Mesenchymal stem cell (in vitro differentiated cells and primary cell): ENCODE results near the gene IRX4.

Source experiments
- DNase-seq: peaks from one replicate; pipeline ENCODE4 v3.0.0-alpha.2; 2013
- H2AFZ ChIP-seq: one replicate; pipeline ENCODE4 v1.6.1; 2013; ENCODE audit warnings: low read depth, mild to moderate bottlenecking, control low read depth, inconsistent platforms, low read length, moderate library complexity
- H2AK5ac ChIP-seq: 2 replicates; pipeline ENCODE4 v1.6.1; 2013; ENCODE audit warnings: low read length, moderate library complexity, mild to moderate bottlenecking, inconsistent platforms; ENCODE audit not compliant: severe bottlenecking
- H2BK120ac ChIP-seq: one replicate; pipeline ENCODE4 v1.6.1; 2013; ENCODE audit warnings: low read depth, mild to moderate bottlenecking, inconsistent platforms, low read length, moderate library complexity
- H2BK12ac ChIP-seq, 2 experiments: one replicate each; pipeline ENCODE4 v1.6.1; 2013; ENCODE audit warnings: inconsistent platforms in 2 of 2, low read length in 2 of 2, mild to moderate bottlenecking in 2 of 2, moderate library complexity in 2 of 2, control low read depth in 1 of 2
- H2BK15ac ChIP-seq: one replicate; pipeline ENCODE4 v1.6.1; 2013; ENCODE audit warnings: mild to moderate bottlenecking, low read depth, inconsistent platforms; ENCODE audit not compliant: poor library complexity, severe bottlenecking
- H2BK5ac ChIP-seq: 2 replicates; pipeline ENCODE4 v1.6.1; 2013; ENCODE audit warnings: low read depth, mild to moderate bottlenecking, low read length, control low read depth, inconsistent platforms; ENCODE audit not compliant: poor library complexity, severe bottlenecking
- H3K14ac ChIP-seq, 2 experiments: one replicate each; pipeline ENCODE4 v1.6.1; 2013; ENCODE audit warnings: inconsistent platforms in 2 of 2, low read length in 2 of 2, control low read depth in 1 of 2, mild to moderate bottlenecking in 1 of 2, moderate library complexity in 1 of 2
- H3K18ac ChIP-seq, 2 experiments: one replicate each; pipeline ENCODE4 v1.6.1; 2013; ENCODE audit warnings: inconsistent platforms in 2 of 2, low read length in 2 of 2, control low read depth in 1 of 2, low read depth in 1 of 2, mild to moderate bottlenecking in 1 of 2
- H3K23ac ChIP-seq, 2 experiments: one replicate each; pipeline ENCODE4 v1.6.1; 2013; ENCODE audit warnings: inconsistent platforms in 2 of 2, low read length in 2 of 2, mild to moderate bottlenecking in 2 of 2, moderate library complexity in 2 of 2, control low read depth in 1 of 2
- H3K27ac ChIP-seq: 2 replicates; pipeline ENCODE4 v1.5.1; 2013; ENCODE audit warnings: mild to moderate bottlenecking, moderate library complexity, low read length, control low read depth, inconsistent platforms; ENCODE audit not compliant: poor library complexity, severe bottlenecking
- H3K27me3 ChIP-seq, 2 experiments: 2 replicates each; pipeline versions ENCODE4 v1.6.1 to v1.7.0; 2013; ENCODE audit warnings: low read length in 2 of 2, mild to moderate bottlenecking in 2 of 2, moderate library complexity in 2 of 2, control low read depth in 1 of 2, inconsistent platforms in 1 of 2; ENCODE audit not compliant: control insufficient read depth in 1 of 2, insufficient read depth in 1 of 2
- H3K36me3 ChIP-seq, 2 experiments: 2 replicates each; pipeline versions ENCODE4 v1.6.1 to v1.7.0; 2013; ENCODE audit warnings: low read length in 2 of 2, control low read depth in 1 of 2, inconsistent platforms in 1 of 2, low read depth in 1 of 2, mild to moderate bottlenecking in 1 of 2; ENCODE audit not compliant: insufficient read depth in 2 of 2, control insufficient read depth in 1 of 2
- H3K4ac ChIP-seq, 2 experiments: one replicate each; pipeline ENCODE4 v1.6.1; 2013; ENCODE audit warnings: inconsistent platforms in 2 of 2, low read length in 2 of 2, mild to moderate bottlenecking in 2 of 2, moderate library complexity in 2 of 2, control low read depth in 1 of 2, low read depth in 1 of 2
- H3K4me1 ChIP-seq: 2 replicates; pipeline ENCODE4 v1.6.1; 2013; ENCODE audit warnings: low read depth, low read length, control low read depth; ENCODE audit not compliant: control insufficient read depth, insufficient read depth
- H3K4me2 ChIP-seq: 2 replicates; pipeline ENCODE4 v1.6.1; 2013; ENCODE audit warnings: low read length, mild to moderate bottlenecking, inconsistent platforms; ENCODE audit not compliant: poor library complexity, severe bottlenecking
- H3K4me3 ChIP-seq, 2 experiments: 2 replicates each; pipeline versions ENCODE4 v1.5.1 to v1.7.0; 2013; ENCODE audit warnings: low read length in 2 of 2, mild to moderate bottlenecking in 2 of 2, control low read depth in 1 of 2, low read depth in 1 of 2; ENCODE audit not compliant: insufficient read depth in 1 of 2
- H3K79me1 ChIP-seq: replicated peaks from 2 replicates; pipeline ENCODE4 v1.6.1; 2013; ENCODE audit warnings: mild to moderate bottlenecking, control low read depth, low read length, inconsistent platforms; ENCODE audit not compliant: poor library complexity, severe bottlenecking
- H3K9ac ChIP-seq: 2 replicates; pipeline ENCODE4 v1.7.0; 2013; ENCODE audit warnings: mild to moderate bottlenecking, low read length, moderate library complexity
- H3K9me3 ChIP-seq: 2 replicates; pipeline ENCODE4 v1.7.0; 2013; ENCODE audit warnings: mild to moderate bottlenecking, low read length; ENCODE audit not compliant: control insufficient read depth
- H4K8ac ChIP-seq: one replicate; pipeline ENCODE4 v1.6.1; 2013; ENCODE audit warnings: inconsistent platforms, mild to moderate bottlenecking, low read length, moderate library complexity
- H4K91ac ChIP-seq: one replicate; pipeline ENCODE4 v1.6.1; 2013; ENCODE audit warnings: mild to moderate bottlenecking, low read length, inconsistent platforms
- WGBS: methylation state at CpG from one replicate; pipeline ENCODE4 v1.1.7; 2013; ENCODE audit warnings: mixed read lengths; 5-methylcytosine and 5-hydroxymethylcytosine counted together

The IRX4 gene

DNA sequence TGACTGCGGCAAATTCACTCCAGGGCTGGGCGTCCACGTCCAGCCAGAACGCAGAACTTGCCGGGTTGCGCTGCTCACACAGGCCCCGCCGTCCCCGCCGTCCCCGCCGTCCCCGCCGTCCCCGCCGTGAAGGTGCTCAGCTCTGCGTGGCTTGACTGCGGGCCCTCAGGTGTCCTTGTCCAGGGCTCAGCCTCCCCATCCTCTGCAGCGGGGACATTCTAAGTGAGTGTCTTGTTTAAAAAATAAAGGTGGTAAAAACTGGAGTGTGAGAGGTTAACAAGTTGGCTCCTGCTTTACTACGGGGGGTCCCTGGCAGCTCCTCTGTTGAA lies 14.9 kb downstream of the IRX4 start:
- no peak overlapping the region for H3K23ac ChIP-seq
- H2AFZ ChIP-seq, result no peak overlapping the region
- no peak overlapping the region for H2BK120ac ChIP-seq
- H4K91ac ChIP-seq, result no peak overlapping the region
- H3K4me3 ChIP-seq, result no peak overlapping the region
- H4K8ac ChIP-seq, result no peak overlapping the region
- 86% methylated on average over 20 of the region's 20 CpGs for WGBS
- peaks cover 58 to 79% of the 10 kb centered on the region in 2 experiments for H3K27me3 ChIP-seq
- no peak overlapping the region for H2AK5ac ChIP-seq
- H3K9ac ChIP-seq, result no peak overlapping the region
- no peaks in the 10 kb centered on the region for H3K9me3 ChIP-seq
- no peak overlapping the region for H3K27ac ChIP-seq
- H3K4me2 ChIP-seq, result no peak overlapping the region
- no peak overlapping the region for H3K14ac ChIP-seq
- no peaks in the 10 kb centered on the region for H3K36me3 ChIP-seq
- peaks cover 7% of the 10 kb centered on the region for H3K4me1 ChIP-seq
- no peak overlapping the region for H2BK15ac ChIP-seq
- no peaks in the 10 kb centered on the region for H3K79me1 ChIP-seq
- DNase-seq, result no peak
- no peak overlapping the region for H3K4ac ChIP-seq
- no peak overlapping the region for H2BK12ac ChIP-seq
- no peak overlapping the region for H3K18ac ChIP-seq
- no peak overlapping the region for H2BK5ac ChIP-seq

DNA sequence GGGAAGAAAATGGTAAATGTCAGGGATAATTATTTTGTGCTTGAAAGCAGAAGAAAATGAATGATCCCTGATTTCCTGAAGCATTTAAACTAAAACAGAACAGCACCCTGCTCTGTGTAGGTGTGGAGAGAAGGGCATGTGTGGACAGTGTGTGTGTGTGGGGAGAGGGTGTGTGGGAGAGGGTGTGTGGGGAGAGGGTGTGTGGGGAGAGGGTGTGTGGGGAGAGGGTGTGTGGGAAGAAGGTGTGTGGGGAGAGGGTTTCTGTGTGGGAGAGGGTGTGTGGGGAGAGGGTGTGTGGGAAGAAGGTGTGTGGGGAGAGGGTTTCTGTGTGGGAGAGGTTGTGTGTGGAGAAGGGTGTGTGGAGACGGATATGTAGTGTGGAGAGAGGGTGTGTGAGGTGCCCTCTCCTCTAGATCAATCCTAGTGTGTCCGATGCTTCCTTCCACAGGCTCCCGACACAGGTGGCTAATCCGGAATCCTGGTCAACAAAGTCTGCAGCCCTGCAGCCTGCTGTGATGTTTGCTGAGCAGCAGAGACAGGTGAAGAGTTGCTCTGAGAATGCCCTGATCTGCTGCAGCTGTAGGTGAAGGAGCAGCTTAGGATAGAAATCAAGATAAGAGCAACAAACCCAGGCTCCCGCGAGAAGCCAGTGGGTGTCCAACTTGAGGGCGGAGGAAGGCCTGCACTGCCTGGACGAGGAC lies 15.5 kb downstream of the IRX4 start:
- Histone ChIP-seq H3K14ac (no peak overlapping the region), H4K91ac (no peak overlapping the region), H3K4me3 (no peak overlapping the region), H3K4ac (no peak overlapping the region), H3K4me1 (peaks cover 9% of the 10 kb centered on the region), H3K9me3 (no peaks in the 10 kb centered on the region), H3K18ac (no peak overlapping the region), H3K9ac (no peak overlapping the region), H2AK5ac (no peak overlapping the region), H2BK12ac (no peak overlapping the region), H2AFZ (no peak overlapping the region), H4K8ac (no peak overlapping the region), H2BK15ac (no peak overlapping the region), H3K27me3 (peaks cover 53 to 79% of the 10 kb centered on the region in 2 experiments), H2BK120ac (no peak overlapping the region), H3K27ac (no peak overlapping the region), H3K23ac (no peak overlapping the region), H3K79me1 (no peaks in the 10 kb centered on the region), H3K4me2 (no peak overlapping the region), H3K36me3 (no peaks in the 10 kb centered on the region), H2BK5ac (no peak overlapping the region)
- WGBS, result 65% methylated on average over 8 of the region's 8 CpGs
- DNase-seq, result no peak

DNA sequence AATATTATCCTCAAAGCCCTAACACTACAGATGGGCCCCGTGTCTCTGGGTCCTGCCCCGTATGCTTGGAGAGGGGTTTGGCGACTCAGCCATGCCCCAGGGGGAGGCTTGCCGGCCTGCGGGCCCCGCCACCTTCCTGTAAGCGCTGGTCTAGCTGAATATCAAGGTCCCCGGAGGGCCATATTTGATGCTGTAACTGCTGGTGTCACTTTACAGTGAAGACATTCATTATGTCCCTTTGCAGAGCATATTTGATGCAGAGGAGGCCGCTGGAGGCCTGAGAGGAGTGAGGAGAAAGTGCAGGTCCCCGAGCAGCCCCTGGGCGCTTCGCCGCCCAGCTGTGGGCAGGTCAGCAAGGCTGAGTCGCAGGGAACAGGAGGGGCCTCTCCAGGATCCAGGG lies 16.8 kb downstream of the IRX4 start:
- DNase-seq, result no peak
- 77% methylated on average over 14 of the region's 14 CpGs for WGBS

GRCh38 chr5:1865486-1865885 lies 17.2 kb downstream of the IRX4 start:
- Histone ChIP-seq H2BK15ac (no peak overlapping the region), H3K18ac (no peak overlapping the region), H3K4ac (no peak overlapping the region), H3K4me2 (no peak overlapping the region), H4K91ac (no peak overlapping the region), H3K9ac (no peak overlapping the region), H3K14ac (no peak overlapping the region), H2BK12ac (no peak overlapping the region), H3K23ac (no peak overlapping the region), H2AK5ac (no peak overlapping the region), H2AFZ (no peak overlapping the region), H3K27ac (no peak overlapping the region), H4K8ac (no peak overlapping the region), H3K9me3 (no peaks in the 10 kb centered on the region), H2BK5ac (no peak overlapping the region), H3K79me1 (no peaks in the 10 kb centered on the region), H2BK120ac (no peak overlapping the region), H3K4me3 (no peak overlapping the region), H3K36me3 (no peaks in the 10 kb centered on the region), H3K4me1 (peaks cover 9% of the 10 kb centered on the region), H3K27me3 (peaks cover 57 to 90% of the 10 kb centered on the region in 2 experiments)
- DNase-seq, result no peak
- 75% methylated on average over 13 of the region's 14 CpGs for WGBS

More for the DNA sequence above, 16.8 kb downstream of the IRX4 start:
- no peak overlapping the region for H2AK5ac ChIP-seq
- H2BK12ac ChIP-seq, result no peak overlapping the region
- no peak overlapping the region for H3K4ac ChIP-seq
- no peak overlapping the region for H4K91ac ChIP-seq
- H3K27ac ChIP-seq, result no peak overlapping the region
- H3K27me3 ChIP-seq, result peaks cover 53 to 85% of the 10 kb centered on the region in 2 experiments
- H3K36me3 ChIP-seq, result no peaks in the 10 kb centered on the region
- H2BK120ac ChIP-seq, result no peak overlapping the region
- H3K4me1 ChIP-seq, result peaks cover 9% of the 10 kb centered on the region
- H3K9ac ChIP-seq, result no peak overlapping the region
- no peak overlapping the region for H3K18ac ChIP-seq
- H3K4me2 ChIP-seq, result no peak overlapping the region
- H2AFZ ChIP-seq, result no peak overlapping the region
- H3K4me3 ChIP-seq, result no peak overlapping the region
- H4K8ac ChIP-seq, result no peak overlapping the region
- H2BK5ac ChIP-seq, result no peak overlapping the region
- H3K23ac ChIP-seq, result no peak overlapping the region
- H3K14ac ChIP-seq, result no peak overlapping the region
- H3K9me3 ChIP-seq, result no peaks in the 10 kb centered on the region
- no peaks in the 10 kb centered on the region for H3K79me1 ChIP-seq
- no peak overlapping the region for H2BK15ac ChIP-seq
